ENCODE results near the gene LCOR. TPM values are rescaled to one million over a fixed set of nuclear protein-coding genes. Genes with fewer than 3 reads are reported as not detected.

Gene LCOR
- total RNA-seq, 1 experiment from 2014 or later: 42.1 TPM

GRCh38 chr10:96878057-96878456, 46.0 kb downstream of the LCOR start:
- Histone ChIP-seq H2BK5ac (ENCODE audit: insufficient read length, low read length) (no peak overlapping the region), H4K5ac (ENCODE audit: insufficient read length, low read depth, low read length) (no peak overlapping the region), H2BK15ac (ENCODE audit: low read depth, low read length) (no peak overlapping the region), H3K4me2 (ENCODE audit: insufficient read depth, insufficient read length, low read length) (no peak overlapping the region), H4K91ac (ENCODE audit: insufficient read length, low read depth, low read length) (no peak overlapping the region), H2BK20ac (ENCODE audit: low read depth, low read length, poor library complexity, severe bottlenecking) (no peak overlapping the region), H3K23me2 (ENCODE audit: insufficient read length, low read depth, low read length, poor library complexity, severe bottlenecking) (no peaks in the 10 kb centered on the region), H3K23ac (ENCODE audit: insufficient read length, low read depth, low read length) (no peak overlapping the region), H3K27me3 (ENCODE audit: insufficient read depth, low read length) (no peaks in the 10 kb centered on the region), H2BK120ac (ENCODE audit: low read depth, low read length, poor library complexity, severe bottlenecking) (no peak overlapping the region), H2BK12ac (ENCODE audit: insufficient read length, low read depth, low read length) (no peak overlapping the region), H3K4ac (ENCODE audit: low read depth, low read length) (no peak overlapping the region), H2AK5ac (ENCODE audit: insufficient read length, low read length) (no peak overlapping the region), H3K27ac (ENCODE audit: insufficient read length, low read depth, low read length) (no peak overlapping the region), H3K4me1 (ENCODE audit: insufficient read depth, low read length) (no peaks in the 10 kb centered on the region), H3K9me3 (ENCODE audit: control insufficient read depth, low read depth, low read length) (no peaks in the 10 kb centered on the region), H4K20me1 (ENCODE audit: control insufficient read depth, insufficient read depth, insufficient read length) (no peaks in the 10 kb centered on the region), H3K56ac (ENCODE audit: insufficient read length, low read depth, low read length) (no peak overlapping the region), H3K79me2 (ENCODE audit: insufficient read depth, low read length) (peaks cover 4% of the 10 kb centered on the region; the same call in 1 of the 2 replicates), H2AFZ (ENCODE audit: low read length) (no peak overlapping the region), H4K8ac (replicated peaks; ENCODE audit: insufficient read length, low read depth, low read length) (no peak overlapping the region), H3K14ac (ENCODE audit: insufficient read depth, low read length) (no peak overlapping the region), H3K9ac (ENCODE audit: extremely low read depth, insufficient read length, low read length) (no peak overlapping the region), H3K18ac (ENCODE audit: insufficient read length, low read depth, low read length) (no peak overlapping the region), H3T11ph (ENCODE audit: low read length) (no peak overlapping the region), H3K79me1 (ENCODE audit: insufficient read depth, low read depth, low read length, poor library complexity, severe bottlenecking) (peaks cover 4% of the 10 kb centered on the region)
- H3K36me3 Mint-ChIP-seq (ENCODE audit: insufficient read depth in 1 of 3, low read depth in 3 of 3): peaks cover 0 to 5% (median 2%) of the 10 kb centered on the region in 3 experiments; a peak in 2 of 7 replicates
- H3K4me1 Mint-ChIP-seq: peaks cover 3 to 8% of the 10 kb centered on the region in 2 experiments; a peak in 3 of 4 replicates
- no peak for DNase-seq
- TF ChIP-seq, protein P1, sequence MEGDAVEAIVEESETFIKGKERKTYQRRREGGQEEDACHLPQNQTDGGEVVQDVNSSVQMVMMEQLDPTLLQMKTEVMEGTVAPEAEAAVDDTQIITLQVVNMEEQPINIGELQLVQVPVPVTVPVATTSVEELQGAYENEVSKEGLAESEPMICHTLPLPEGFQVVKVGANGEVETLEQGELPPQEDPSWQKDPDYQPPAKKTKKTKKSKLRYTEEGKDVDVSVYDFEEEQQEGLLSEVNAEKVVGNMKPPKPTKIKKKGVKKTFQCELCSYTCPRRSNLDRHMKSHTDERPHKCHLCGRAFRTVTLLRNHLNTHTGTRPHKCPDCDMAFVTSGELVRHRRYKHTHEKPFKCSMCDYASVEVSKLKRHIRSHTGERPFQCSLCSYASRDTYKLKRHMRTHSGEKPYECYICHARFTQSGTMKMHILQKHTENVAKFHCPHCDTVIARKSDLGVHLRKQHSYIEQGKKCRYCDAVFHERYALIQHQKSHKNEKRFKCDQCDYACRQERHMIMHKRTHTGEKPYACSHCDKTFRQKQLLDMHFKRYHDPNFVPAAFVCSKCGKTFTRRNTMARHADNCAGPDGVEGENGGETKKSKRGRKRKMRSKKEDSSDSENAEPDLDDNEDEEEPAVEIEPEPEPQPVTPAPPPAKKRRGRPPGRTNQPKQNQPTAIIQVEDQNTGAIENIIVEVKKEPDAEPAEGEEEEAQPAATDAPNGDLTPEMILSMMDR (conservative IDR thresholded peaks at IDR 0.05): no peak
- H3K9me3 Mint-ChIP-seq: no peaks in the 10 kb centered on the region
- WGBS (ENCODE audit: extremely low coverage, insufficient read length, low lambda C conversion rate): no CpG with 5 or more reads among the region's 3 CpGs
- H3K27me3 Mint-ChIP-seq (ENCODE audit: low read depth): no peaks in the 10 kb centered on the region
- no peak overlapping the region for H3K4me3 Mint-ChIP-seq
- H3K27ac Mint-ChIP-seq: peak overlapping the region in 1 of 3 experiments; percentile 8; a peak in 2 of 7 replicates

Measured in H9 (cell line).